HL-60/S4 treated with phorbol 12-myristate 13-acetate at 8.2 ng/mL for 4 days and 3 days (cell line): ENCODE measurements around the gene TAF8.

ENCODE experiments used
- in situ Hi-C: fragments of 300-500 bp; cut with MboI; formaldehyde crosslinking; loops from 2 replicates; pipeline ENCODE4 v1.15.0; 2022; ENCODE audit warnings: low sequenced_read_pairs

Gene TAF8

GRCh38 chr6:42113936-42114636, 63.8 kb downstream of the TAF8 start:
- in situ Hi-C loops: no loop called here

GRCh38 chr6:42117843-42118161, 67.5 kb downstream of the TAF8 start:
- in situ Hi-C loops: no loop called here

- in situ Hi-C loops: no loop called here
Measured at GRCh38 chr6:42118162-42119001, 68.1 kb downstream of the TAF8 start.

- in situ Hi-C loops: no loop called here
Measured at GRCh38 chr6:42120895-42121865, 70.9 kb downstream of the TAF8 start.

- in situ Hi-C loops: no loop called here
Measured at GRCh38 chr6:42123379-42124103, 73.2 kb downstream of the TAF8 start.

GRCh38 chr6:42124223-42124836, 74.0 kb downstream of the TAF8 start:
- in situ Hi-C loops: no loop called here

GRCh38 chr6:42125231-42125630, 74.9 kb downstream of the TAF8 start:
- in situ Hi-C loops: no loop called here

- in situ Hi-C loops: no loop called here
Measured at GRCh38 chr6:42125663-42126062, 75.3 kb downstream of the TAF8 start.

GRCh38 chr6:42128460-42129359, 78.4 kb downstream of the TAF8 start:
- in situ Hi-C loops: no loop called here

- in situ Hi-C loops: no loop called here
Measured at GRCh38 chr6:42129360-42129676, 79.0 kb downstream of the TAF8 start.

- in situ Hi-C loops: no loop called here
Measured at GRCh38 chr6:42131531-42131930, 81.2 kb downstream of the TAF8 start.

GRCh38 chr6:42133926-42134325, 83.6 kb downstream of the TAF8 start:
- in situ Hi-C loops: no loop called here

GRCh38 chr6:42135161-42135560, 84.8 kb downstream of the TAF8 start:
- in situ Hi-C loops: no loop called here

- in situ Hi-C loops: no loop called here
Measured at GRCh38 chr6:42135722-42136121, 85.4 kb downstream of the TAF8 start.

- in situ Hi-C loops: no loop called here
Measured at GRCh38 chr6:42136508-42137193, 86.3 kb downstream of the TAF8 start.
